ENCODE results near the gene REXO2. TPM values are rescaled to one million over a fixed set of nuclear protein-coding genes. Genes with fewer than 3 reads are reported as not detected.

The REXO2 gene
- total RNA-seq, 2 experiments from 2014 or later = 47.9 to 49.7 TPM

DNA sequence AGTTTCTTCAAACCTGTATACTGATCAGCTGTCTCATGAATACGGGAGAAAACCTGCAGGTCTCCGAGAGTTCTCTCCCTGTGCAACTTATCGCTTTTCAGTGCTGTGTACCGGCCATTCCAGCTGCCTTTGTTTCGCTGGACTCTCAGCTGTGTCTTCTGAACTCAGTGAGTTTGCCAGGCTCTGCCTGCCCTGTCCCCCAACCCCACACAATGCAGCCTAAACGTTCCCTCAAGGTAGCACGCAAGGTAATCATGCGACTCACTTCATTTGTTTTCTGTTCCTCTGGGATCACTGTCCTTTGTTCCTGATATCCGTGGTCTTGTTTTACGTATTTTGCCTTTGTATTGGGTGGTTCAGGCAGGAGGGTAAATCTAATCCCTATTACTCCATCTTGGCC, 25.3 kb upstream of the REXO2 start:
- POLR2A ChIA-PET = no interaction called here
- Mint-ChIP-seq H3K4me3 (no peak overlapping the region), H3K36me3 (peaks cover 22% of the 10 kb centered on the region), H3K27ac (no peak overlapping the region), H3K9me3 (no peaks in the 10 kb centered on the region), H3K4me1 (peaks cover 1% of the 10 kb centered on the region), H3K27me3 (no peaks in the 10 kb centered on the region)
- DNase-seq (no peak), ATAC-seq (ENCODE audit: low read depth) (no peak)

DNA sequence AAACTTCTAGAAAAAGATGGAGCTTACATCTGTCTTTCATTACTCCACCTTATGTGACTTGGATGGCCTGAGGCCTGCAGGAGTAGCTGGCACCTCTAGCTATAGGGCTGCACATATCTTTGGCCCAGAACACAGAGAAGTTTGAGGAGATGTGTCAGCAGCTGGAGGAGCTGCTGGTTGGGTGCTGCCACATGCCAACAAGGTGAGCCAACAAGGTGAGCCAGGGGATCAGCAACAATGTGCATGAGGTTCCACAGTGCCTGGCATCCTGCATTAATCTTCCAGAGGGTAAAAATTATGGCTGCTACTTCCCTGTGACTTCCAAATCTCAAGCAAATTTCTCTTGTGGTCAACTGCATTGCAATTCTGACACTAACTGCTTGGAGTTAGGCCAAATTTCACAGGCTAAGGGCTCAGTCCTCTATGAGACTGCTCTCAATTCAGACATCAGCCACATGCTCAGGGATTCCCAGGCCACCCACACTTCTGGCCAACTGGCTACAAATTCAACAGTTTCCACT, 22.8 kb upstream of the REXO2 start:
- ATAC-seq (ENCODE audit: low read depth) = no peak
- no peak overlapping the region for H3K27ac Mint-ChIP-seq

DNA sequence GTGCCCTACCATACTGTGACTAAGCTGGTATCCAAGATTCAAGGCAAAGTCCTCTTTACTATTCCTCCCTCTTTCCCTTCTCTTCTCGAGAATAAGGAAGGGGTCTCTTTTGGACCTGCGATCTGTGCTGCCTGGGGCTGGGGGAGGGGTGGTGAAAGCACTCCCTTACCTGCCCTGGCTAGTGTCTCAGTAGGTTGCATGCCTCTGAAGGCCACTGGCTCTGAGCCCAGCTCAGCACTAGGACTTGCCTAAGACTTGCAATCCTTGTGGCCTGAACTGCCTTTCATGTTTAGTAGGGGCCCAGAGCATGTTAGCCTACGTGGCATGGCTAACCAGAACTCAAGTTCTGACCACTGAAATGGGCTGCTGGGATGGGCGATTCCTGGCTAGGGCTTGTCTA, 13.0 kb upstream of the REXO2 start:
- H3K27ac Mint-ChIP-seq = no peak overlapping the region
- no peaks in the 10 kb centered on the region for H3K27me3 Mint-ChIP-seq
- H3K9me3 Mint-ChIP-seq = peaks cover 3% of the 10 kb centered on the region
- H3K36me3 Mint-ChIP-seq = peaks cover 5% of the 10 kb centered on the region
- POLR2A ChIA-PET = no interaction called here
- no peak overlapping the region for H3K4me3 Mint-ChIP-seq
- no peak for DNase-seq
- no peaks in the 10 kb centered on the region for H3K4me1 Mint-ChIP-seq
- ATAC-seq (ENCODE audit: low read depth) = no peak

More for the DNA sequence above, 22.8 kb upstream of the REXO2 start:
- no peak for DNase-seq
- H3K27me3 Mint-ChIP-seq = no peaks in the 10 kb centered on the region
- peaks cover 8% of the 10 kb centered on the region for H3K36me3 Mint-ChIP-seq
- POLR2A ChIA-PET = interaction anchor here (0.7 kb wide), 1 partner anchor 22 kb away, joined by 3 read pairs; no protein-coding TSS in a partner anchor
- no peaks in the 10 kb centered on the region for H3K9me3 Mint-ChIP-seq
- peaks cover 1% of the 10 kb centered on the region for H3K4me1 Mint-ChIP-seq
- H3K4me3 Mint-ChIP-seq = no peak overlapping the region

DNA sequence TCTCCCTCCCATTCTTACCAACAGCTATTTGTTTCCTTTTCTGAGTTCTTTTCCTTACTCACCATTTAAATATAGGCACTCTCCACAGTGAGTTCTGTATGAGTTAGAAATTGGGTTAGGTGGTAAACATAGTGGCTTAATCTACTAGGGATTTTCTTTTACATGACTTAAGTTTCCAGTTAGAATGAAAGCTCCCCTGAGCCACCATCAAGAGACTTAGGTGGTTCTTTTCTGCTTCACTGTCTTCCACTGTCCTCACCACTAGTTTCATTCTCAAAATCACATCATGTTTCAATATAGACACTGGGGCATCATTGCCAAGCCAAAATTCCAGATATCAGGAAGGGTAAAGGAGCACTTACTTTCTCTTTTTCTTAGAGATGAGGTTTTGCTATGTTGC, 9.0 kb upstream of the REXO2 start:
- Mint-ChIP-seq H3K27ac (no peak overlapping the region), H3K4me1 (no peaks in the 10 kb centered on the region), H3K4me3 (no peak overlapping the region), H3K36me3 (no peaks in the 10 kb centered on the region), H3K27me3 (no peaks in the 10 kb centered on the region), H3K9me3 (peaks cover 1% of the 10 kb centered on the region)
- POLR2A ChIA-PET = no interaction called here
- DNase-seq (no peak), ATAC-seq (ENCODE audit: low read depth) (no peak)

DNA sequence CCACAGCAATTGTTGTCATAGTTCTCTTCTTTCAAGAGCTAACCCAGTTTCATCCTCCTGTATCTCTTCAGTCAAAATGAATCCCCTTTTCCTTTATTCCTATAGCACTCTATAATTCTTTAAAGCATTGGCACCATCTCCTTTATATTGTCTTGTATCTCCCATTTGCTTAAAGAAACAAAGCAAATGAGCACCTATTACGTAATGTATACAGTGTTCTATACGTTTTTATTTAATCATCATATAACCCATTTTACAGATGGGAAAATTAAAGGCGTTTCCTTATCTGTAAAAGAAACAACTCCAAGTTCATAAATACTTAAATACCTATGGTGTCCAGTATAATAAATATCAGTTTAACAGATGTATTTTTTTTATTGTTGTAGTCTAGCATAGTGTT, 6.4 kb upstream of the REXO2 start:
- ATAC-seq (ENCODE audit: low read depth) (no peak), DNase-seq (no peak)
- Mint-ChIP-seq H3K27me3 (no peaks in the 10 kb centered on the region), H3K27ac (no peak overlapping the region), H3K4me3 (no peak overlapping the region), H3K4me1 (no peaks in the 10 kb centered on the region), H3K9me3 (no peaks in the 10 kb centered on the region), H3K36me3 (no peaks in the 10 kb centered on the region)
- POLR2A ChIA-PET = no interaction called here

DNA sequence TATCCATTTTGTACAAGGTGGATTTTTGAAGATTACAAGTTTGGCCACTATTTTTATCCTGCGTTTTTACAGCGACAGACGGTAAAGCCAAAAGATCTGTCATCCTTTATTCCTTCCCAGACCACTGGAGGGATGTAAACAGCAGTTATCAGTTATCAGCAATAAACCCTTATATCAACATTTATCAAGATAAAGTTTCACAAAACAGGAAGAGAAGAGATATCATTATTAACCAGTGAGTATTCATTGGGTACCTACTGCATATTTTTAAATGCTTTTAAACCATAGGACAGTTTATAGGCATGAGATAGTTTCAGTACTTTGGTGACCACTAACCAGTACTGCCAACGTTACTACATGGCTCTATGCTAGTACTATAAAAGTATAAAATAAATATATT, 5.9 kb upstream of the REXO2 start:
- no peak for DNase-seq
- POLR2A ChIA-PET = no interaction called here

DNA sequence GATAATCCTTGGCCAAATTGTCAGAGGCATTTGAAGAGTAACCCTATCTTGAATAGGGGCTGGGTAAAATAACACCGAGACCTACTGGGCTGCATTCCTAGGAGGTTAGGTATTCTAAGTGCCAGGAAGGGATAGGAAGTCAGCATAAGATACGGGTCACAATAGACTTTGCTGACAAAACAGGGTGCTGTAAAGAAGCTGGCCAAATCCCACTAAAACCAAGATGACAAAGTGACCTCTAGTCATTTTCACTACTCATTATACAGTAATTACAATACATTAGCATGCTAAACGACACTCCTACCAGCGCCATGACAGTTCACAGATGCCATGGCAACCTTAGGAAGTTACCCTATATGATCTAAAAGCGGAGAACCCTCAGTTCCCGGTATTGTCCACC, 964 bp upstream of the REXO2 start:
- H3K4me1 Mint-ChIP-seq = peaks cover 18% of the 10 kb centered on the region
- H3K27ac Mint-ChIP-seq = no peak overlapping the region
- H3K9me3 Mint-ChIP-seq = no peaks in the 10 kb centered on the region
- H3K27me3 Mint-ChIP-seq = no peaks in the 10 kb centered on the region
- DNase-seq = no peak
- POLR2A ChIA-PET = interaction anchor here (0.8 to 1.3 kb wide), 2 partner anchors 22 to 38 kb away, joined by 3 to 9 read pairs; partner anchors contain the start of genes C11orf71 and RBM7
- no peak overlapping the region for H3K4me3 Mint-ChIP-seq
- ATAC-seq (ENCODE audit: low read depth) = no peak
- peaks cover 4% of the 10 kb centered on the region for H3K36me3 Mint-ChIP-seq

More for the DNA sequence above, 5.9 kb upstream of the REXO2 start:
- Mint-ChIP-seq H3K27me3 (no peaks in the 10 kb centered on the region), H3K4me3 (no peak overlapping the region), H3K4me1 (no peaks in the 10 kb centered on the region), H3K36me3 (no peaks in the 10 kb centered on the region), H3K27ac (no peak overlapping the region), H3K9me3 (no peaks in the 10 kb centered on the region)
- no peak for ATAC-seq (ENCODE audit: low read depth)

DNA sequence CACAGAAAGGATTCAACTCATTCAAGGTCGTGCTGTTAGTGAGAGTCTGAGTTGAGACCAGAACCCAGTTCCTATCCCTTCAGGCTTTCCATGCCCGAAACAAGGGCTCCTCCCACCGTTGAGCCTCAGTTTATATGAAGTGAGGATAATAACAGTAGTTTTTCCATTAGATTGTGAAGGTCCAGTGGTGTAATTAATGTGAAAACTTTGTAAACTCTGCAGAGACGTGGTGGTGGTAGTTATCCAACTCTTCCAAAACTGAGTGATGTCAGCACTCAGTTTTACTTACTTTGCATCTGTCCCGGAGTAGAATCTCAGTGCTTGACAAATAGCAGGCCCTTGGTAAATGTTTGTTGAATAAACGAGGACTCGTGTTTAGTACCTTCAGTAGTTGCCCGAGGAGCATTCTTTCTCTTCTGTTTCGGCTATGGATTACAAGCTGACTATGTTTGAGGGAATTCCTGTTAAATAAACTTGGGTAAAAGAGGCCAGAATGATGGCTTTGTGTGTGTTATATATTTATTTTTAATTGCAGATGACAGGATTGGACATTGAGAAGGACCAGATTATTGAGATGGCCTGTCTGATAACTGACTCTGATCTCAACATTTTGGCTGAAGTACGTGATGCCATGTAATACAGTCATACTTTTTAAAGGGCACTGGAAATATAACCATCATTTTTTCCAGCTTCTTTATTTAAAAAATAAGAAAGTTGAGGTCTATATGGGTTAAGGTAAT, 1.0 kb downstream of the REXO2 start:
- Mint-ChIP-seq H3K27me3 (no peaks in the 10 kb centered on the region), H3K4me1 (peaks cover 18% of the 10 kb centered on the region), H3K27ac (peak overlapping the region; percentile 94), H3K36me3 (peaks cover 10% of the 10 kb centered on the region), H3K4me3 (peak overlapping the region; percentile 97), H3K9me3 (no peaks in the 10 kb centered on the region)
- POLR2A ChIA-PET = no interaction called here
- ATAC-seq (ENCODE audit: low read depth) = no peak
- DNase-seq = no peak

DNA sequence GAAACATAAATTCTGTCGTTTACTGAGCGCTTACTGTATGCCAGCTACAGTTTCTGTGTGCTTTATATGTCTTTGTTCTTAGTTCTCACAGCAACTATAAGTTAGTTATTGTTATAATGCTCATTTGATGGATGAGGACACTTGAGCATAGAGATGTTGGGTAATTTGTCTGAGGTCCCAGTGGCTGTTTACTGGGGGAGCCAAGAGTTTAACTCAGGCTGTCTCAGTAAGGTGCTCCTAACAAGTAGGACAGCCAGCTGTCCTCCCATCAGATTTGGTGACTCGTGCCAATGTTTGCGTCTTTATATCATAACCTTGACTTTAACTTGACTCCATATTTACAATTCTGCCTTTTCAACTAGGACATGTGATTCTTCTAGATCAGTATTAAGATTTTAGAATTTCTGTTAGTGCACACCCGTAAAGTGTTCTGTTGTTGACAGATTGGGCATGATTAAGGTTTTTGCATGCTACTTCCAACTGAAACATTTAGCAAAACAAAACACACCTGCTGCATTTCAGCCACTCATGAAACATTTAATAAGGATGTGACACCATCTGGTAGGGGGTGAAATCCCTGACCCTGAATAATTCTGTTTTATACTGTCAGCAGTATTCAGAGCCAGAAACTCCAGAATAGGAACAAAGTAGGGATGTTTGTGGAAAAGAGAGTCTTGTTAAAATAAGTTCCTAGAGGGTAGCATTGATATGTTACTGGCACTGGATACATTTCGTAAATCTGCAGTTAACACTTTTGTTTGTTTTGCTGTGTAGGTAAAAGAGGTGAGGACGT, 1.9 kb downstream of the REXO2 start:
- POLR2A ChIA-PET = no interaction called here
- Mint-ChIP-seq H3K27me3 (no peaks in the 10 kb centered on the region), H3K4me1 (peaks cover 18% of the 10 kb centered on the region), H3K36me3 (peaks cover 11% of the 10 kb centered on the region), H3K27ac (no peak overlapping the region), H3K4me3 (no peak overlapping the region), H3K9me3 (no peaks in the 10 kb centered on the region)
- DNase-seq (no peak), ATAC-seq (ENCODE audit: low read depth) (no peak)

DNA sequence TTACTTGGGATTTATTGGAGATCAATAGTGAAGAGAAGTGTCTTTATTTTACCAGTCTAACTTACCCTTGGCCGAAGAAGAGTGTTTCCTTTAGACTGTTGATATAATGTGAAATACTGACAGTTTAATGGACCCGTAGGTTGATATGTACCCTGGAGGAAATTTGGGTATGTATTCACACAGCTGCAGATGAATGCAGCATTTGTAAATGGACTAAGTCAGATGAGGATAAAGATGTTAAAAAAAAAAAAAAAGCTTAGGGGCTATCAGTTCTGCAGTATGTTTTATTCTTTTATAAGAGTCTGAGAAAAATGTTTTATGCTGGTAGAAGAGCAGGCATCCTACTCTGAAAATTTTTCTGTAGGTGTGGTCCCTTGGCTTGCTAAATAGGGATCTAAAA, 2.7 kb downstream of the REXO2 start:
- POLR2A ChIA-PET = interaction anchor here (0.6 kb wide), 2 partner anchors 26 to 41 kb away, joined by 3 to 4 read pairs; partner anchors contain the start of genes C11orf71 and RBM7
- Mint-ChIP-seq H3K9me3 (no peaks in the 10 kb centered on the region), H3K27ac (no peak overlapping the region), H3K27me3 (no peaks in the 10 kb centered on the region), H3K4me3 (no peak overlapping the region), H3K36me3 (peaks cover 17% of the 10 kb centered on the region), H3K4me1 (peaks cover 18% of the 10 kb centered on the region)
- ATAC-seq (ENCODE audit: low read depth) (no peak), DNase-seq (no peak)

DNA sequence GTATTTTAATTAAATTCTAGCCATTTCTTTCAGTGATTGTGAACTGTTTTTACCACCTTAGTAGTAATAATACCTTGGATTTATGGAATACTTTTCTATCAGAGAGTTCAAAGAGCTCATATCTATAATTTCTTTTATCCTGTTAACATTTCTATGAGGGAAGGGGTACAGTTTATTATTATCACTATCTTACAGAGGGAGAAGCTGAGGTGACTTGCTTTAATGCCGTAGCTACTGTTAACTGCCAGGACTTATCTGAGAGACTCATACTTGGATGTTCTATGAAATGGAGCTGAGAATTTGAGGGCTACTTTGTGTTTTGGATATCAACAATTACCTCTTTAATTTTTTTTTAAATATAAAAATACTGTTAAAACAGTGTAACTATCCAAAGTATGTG, 3.3 kb downstream of the REXO2 start:
- peaks cover 18% of the 10 kb centered on the region for H3K4me1 Mint-ChIP-seq

DNA sequence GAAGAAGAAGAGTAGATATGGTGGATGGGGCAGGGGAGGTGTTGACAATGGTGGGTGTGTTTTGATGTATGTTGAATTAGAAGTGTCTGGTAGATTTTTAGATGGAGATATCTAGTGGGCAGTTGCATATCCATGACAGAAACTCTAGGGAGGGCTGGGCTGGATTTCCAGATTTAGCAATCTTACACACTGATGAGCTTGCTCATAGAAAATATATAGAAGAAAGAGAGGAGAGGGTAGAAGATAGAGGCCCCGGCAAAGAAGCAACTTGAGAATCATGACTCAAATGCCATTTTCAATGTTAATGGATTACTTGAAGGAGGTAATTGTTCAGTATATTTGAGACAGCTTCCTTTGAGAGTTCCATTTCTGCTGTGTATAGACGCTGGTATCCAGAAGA, 8.2 kb downstream of the REXO2 start:
- no peak for ATAC-seq (ENCODE audit: low read depth)
- H3K27me3 Mint-ChIP-seq = no peaks in the 10 kb centered on the region
- no peak for DNase-seq
- POLR2A ChIA-PET = no interaction called here
- H3K4me1 Mint-ChIP-seq = no peaks in the 10 kb centered on the region
- H3K36me3 Mint-ChIP-seq = peaks cover 24% of the 10 kb centered on the region
- no peak overlapping the region for H3K4me3 Mint-ChIP-seq
- no peak overlapping the region for H3K27ac Mint-ChIP-seq
- no peaks in the 10 kb centered on the region for H3K9me3 Mint-ChIP-seq

More for the DNA sequence above, 3.3 kb downstream of the REXO2 start:
- Mint-ChIP-seq H3K9me3 (no peaks in the 10 kb centered on the region), H3K4me3 (no peak overlapping the region), H3K27me3 (no peaks in the 10 kb centered on the region), H3K27ac (no peak overlapping the region), H3K36me3 (peaks cover 21% of the 10 kb centered on the region)
- POLR2A ChIA-PET = interaction anchor here (0.6 kb wide), 2 partner anchors 27 to 42 kb away, joined by 3 to 4 read pairs; partner anchors contain the start of genes C11orf71 and RBM7
- DNase-seq (no peak), ATAC-seq (ENCODE audit: low read depth) (no peak)

DNA sequence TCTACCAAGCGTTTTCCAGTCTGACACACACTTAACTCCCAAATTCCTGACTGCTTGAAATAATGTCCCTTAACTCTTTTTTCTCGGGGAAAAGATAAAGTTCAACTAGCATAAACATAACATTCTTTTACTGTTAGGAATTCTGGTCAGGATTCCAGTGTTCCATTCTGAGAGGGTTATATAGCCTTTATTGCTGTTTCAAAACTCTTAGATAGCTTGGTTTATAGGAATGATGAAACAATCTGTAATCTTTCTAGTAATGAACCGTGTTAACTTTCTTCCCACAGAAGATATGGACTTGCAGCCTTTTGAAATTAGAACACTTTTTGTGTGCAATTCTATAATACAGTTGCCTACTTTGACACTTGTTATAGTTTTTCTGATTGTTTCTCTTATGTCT, 8.6 kb downstream of the REXO2 start:
- Mint-ChIP-seq H3K27me3 (no peaks in the 10 kb centered on the region), H3K27ac (no peak overlapping the region), H3K4me1 (no peaks in the 10 kb centered on the region), H3K36me3 (peaks cover 24% of the 10 kb centered on the region), H3K9me3 (no peaks in the 10 kb centered on the region), H3K4me3 (no peak overlapping the region)
- DNase-seq (no peak), ATAC-seq (ENCODE audit: low read depth) (no peak)
- POLR2A ChIA-PET = no interaction called here

All from activated naive CD8-positive, alpha-beta T cell treated with anti-CD3 and anti-CD28 coated beads, Interleukin-2, amount 10 ng/mL, durations not matched to agents 7 days and 5 days (primary cell).